CD4-positive, alpha-beta T cell treated with Interleukin-10 for 1 hour (primary cell): ENCODE data around the gene VWA3A.
"Not testable (repeated sequence)": the region's sequence is repeated elsewhere in the genome, so short reads cannot be mapped to it uniquely, and the experiment has no call there.

Experiments
- DNase-seq: peaks from one replicate; pipeline ENCODE4 v3.0.0-alpha.2; 2020

VWA3A gene, protein sequence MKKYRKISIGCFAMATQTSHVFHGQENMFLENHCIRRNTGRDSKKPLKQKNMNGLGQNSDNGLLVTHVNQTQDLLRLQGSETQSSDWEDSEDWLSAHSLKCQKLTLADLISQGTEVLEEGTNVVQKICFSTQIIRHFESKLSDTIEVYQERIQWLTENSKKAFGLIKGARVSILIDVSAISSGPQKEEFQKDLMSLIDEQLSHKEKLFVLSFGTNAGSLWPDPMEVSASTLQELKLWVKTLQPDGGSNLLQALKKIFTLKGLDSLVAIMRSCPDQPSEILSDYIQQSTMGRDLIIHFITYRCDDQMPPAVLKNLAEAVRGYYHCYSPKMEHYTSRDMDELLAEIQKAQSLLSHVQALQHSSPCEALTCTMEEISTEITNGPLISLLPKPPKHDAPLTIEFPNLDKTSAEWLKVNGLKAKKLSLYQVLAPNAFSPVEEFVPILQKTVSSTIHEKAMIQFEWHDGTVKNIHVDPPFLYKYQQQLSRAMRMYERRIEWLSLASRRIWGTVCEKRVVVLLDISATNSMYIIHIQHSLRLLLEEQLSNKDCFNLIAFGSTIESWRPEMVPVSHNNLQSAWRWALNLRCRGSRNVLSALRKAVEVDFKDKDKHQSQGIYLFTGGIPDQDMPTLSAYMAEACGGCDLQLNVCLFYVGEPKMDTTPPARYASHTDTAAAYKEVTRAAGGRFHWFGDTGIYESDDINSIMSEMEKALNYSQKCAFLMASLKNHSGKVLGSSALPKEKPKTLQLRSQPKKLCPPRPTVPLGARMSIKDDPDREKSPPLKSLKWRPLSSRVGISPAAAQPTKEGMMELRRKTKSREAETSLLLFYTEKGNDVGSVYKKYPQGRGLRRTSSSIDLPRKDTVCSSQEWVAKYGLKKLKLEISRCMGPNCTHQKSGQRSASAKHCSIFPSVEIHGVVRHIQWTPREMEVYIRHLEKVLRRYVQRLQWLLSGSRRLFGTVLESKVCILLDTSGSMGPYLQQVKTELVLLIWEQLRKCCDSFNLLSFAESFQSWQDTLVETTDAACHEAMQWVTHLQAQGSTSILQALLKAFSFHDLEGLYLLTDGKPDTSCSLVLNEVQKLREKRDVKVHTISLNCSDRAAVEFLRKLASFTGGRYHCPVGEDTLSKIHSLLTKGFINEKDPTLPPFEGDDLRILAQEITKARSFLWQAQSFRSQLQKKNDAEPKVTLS

DNA sequence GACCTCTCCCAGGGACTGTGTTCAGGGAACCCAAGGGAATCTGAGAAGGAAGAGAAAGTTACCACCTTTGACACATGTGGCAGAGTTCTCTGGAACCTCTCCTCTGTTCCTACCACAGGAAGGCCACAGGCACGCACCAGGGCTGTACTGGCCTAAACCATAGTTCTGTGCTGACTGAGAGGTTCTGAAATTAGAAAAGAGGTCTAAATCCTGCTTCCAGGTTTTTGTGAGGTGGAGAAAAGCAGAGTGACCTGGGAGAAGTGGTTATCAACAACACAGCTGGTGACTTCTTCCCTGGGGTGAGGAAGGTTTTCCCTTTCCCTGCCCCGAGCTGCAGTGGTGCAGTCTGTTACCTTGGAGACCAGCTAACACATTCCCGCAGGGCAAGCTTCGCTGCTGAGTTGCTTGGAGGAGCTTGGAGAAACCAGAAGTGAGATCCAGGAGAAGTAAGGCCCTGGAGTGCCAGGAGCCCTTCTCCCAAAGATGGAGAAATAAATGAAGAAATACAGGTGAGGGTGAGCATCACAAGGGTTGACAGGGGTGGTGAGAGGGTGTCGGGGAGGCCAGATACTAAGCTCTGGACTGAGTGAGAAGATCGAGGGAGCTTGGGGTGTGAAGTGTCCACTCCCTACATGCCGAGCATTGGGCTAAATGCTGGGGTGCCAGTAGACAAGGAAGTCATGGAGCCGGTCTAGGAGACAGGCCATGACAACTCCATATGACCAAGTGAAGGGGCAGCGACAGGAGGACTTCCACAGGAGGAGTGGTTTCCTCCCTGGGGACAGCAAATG lies at the start of gene VWA3A:
Gene VWA3A (plus strand): TSS at position 399 of the 791 bp plus-strand sequence. CDS start 97 bp downstream, at position 496.
- DNase-seq = no peak

- not testable (repeated sequence) for DNase-seq
Observed at GRCh38 chr16:22043882-22044281, 48.5 kb upstream of the VWA3A start.

DNA sequence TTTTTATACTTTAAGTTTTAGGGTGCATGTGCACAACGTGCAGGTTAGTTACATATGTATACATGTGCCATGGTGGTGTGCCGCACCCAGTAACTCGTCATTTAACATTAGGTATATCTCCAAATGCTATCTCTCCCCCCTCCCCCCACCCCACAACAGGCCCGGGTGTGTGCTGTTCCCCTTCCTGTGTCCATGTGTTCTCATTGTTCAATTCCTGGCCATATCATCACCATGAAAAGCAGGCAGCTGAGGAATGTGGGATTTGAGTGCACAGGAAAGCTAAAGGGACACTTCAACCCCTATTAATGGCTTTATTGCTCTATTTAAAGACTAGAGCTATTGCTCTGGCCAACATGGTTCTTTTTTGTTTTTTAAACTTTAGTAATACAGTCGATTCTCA lies 46.5 kb upstream of the VWA3A start:
- DNase-seq = not testable (repeated sequence)

DNA sequence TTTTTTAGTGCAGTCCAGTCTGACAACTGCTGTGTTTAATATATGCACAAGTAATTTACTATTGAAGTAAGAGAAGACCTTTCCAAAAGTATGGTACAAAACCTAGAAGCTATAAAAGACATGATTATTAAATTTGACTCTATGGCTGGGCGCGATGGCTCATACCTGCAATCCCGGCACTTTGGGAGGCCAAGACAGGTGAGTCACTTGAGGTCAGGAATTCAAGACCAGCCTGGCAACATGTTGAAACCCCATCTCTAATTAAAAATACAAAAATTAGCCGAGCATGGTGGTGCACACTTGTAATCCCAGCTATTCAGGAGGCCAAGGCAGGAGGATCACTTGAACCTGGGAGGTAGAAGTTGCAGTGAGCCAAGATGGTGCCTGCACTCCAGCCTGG lies 41.4 kb upstream of the VWA3A start:
- DNase-seq = no peak

- DNase-seq = no peak
Observed at GRCh38 chr16:22052980-22053379, 39.4 kb upstream of the VWA3A start.

DNA sequence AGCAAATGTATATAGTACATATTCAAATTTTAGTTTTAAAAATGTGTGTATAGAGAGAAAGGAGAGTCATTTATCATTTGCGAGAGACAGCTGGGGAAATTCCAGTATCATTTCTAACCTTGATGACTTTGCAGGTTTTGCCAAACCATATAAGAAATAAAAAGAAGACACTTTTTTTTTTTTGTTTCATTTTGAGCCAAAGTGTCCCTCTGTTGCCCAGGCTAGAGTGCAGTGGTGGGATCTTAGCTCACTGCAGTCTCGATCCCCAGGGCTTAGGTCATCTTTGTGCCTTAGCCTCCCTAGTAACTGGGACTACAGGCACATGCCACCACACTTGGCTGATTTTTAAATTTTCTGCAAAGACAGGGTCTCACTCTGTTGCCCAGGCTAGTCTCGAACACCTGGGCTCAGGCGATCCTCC lies 38.4 kb upstream of the VWA3A start:
- no peak for DNase-seq

GRCh38 chr16:22054847-22055590 lies 37.3 kb upstream of the VWA3A start:
- no peak for DNase-seq

- no peak for DNase-seq
Observed at GRCh38 chr16:22055881-22056280, 36.5 kb upstream of the VWA3A start.

DNA sequence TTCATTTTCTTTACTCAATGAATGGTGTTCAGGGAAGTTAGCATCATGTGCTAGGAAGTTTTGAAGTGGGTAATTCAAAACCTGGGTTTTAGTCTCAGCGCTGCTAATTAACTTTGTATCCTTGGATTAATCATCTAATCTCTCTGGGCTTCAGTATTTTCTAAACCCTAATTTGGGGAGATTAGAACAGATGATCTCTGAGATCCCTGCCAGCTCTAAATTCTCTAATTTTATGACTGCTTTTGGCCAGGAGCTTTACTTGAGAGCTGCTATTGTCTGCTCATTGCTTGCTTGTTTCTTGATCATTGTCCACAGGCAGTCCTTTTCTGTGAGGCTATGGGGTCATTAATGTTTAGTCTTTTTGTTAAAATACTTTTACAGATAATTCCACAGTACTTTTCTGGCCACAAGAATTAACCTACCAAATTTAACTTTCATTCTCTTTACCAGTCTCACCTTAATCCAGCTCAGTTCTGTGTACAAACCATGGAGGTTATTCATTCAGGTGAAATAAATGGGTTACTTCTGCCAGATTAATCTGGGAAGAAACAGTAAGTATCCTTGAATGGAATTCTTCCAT lies 28.4 kb upstream of the VWA3A start:
- no peak for DNase-seq

DNA sequence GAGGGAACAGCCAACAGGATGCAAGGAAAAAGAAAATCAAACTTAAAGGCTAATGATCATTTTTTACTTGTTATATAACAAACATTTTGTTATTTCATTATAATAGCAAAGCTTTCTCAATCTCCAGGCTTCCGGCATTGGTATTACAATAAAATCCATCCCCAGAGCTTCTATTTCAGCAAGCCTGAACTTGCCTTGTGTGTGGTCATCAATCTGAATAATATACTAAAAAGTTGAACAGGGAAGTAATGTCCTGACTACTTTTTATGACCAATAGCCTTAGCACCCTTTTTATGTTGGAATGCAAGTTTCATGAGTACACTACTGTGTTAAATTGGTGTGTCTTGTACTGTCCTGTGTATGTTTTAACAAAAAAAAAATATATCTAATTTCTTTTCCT lies 27.1 kb upstream of the VWA3A start:
- no peak for DNase-seq

DNA sequence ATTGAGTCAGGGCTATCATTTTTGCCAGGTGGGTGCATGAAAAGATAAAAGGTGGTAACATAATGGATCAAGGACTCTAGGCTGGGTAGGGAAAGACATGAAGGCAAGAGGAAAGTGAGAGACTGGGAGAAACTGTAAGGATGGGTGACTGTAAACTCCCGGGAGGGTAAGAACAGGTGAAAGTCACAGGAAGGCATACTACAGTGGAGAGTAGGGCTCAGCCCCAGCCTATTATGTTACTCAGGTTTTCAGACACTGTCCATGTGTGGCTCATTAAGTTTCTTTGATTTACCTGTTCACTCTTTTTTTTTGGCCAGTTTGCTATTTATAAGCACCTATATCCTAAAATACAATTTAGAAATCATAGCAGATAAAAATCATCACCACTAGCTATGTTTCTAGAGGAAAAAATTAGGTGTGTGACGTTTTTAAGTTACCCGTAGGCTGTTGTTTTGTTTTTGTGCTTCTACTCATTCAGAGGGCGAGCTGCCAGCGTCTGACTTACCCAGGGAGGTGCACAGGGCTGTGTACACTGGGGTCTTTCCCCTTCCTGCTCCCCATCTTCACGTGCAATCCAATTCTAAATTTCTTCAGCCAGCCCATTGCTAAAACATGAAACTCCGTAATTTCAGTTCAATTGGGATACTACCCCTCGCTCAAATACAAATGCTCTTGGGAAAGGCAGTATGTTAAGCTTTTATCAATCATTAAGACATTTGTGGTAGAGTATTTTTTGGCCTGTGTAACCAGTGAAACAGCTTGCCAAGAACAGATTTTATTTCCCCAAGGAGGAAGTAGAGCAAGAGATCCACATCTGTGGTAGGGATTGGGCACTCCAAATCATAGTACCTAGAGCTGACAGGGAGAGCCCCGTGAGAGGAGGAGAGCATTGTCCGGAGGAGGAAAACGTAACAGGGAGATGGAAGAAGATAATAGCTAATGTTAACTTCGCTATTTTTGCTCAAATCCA lies 21.7 kb upstream of the VWA3A start:
- DNase-seq = no peak

GRCh38 chr16:22071331-22071910 lies 20.9 kb upstream of the VWA3A start:
- no peak for DNase-seq

DNA sequence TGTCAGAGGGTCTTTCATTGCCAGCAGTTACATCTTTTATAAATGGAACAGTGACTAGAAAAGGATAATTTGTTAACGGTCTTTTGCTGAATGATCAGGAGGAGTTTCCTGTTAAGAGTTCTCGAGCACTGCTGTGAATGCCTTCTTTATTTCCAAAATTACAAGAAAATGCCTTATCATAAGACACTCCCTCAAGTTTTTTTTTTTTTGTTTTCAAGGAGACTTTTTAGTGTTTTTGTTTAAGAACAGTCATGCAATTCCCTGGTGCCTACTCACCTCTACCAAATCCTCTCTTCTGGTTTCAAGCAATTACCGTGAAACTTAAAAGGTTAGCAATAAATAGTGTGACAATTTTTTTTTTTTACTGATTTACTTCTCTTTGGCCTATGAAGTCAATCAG lies 19.0 kb upstream of the VWA3A start:
- no peak for DNase-seq

GRCh38 chr16:22075043-22075757 lies 17.1 kb upstream of the VWA3A start:
- DNase-seq = no peak

GRCh38 chr16:22075776-22076175 lies 16.6 kb upstream of the VWA3A start:
- DNase-seq = no peak

DNA sequence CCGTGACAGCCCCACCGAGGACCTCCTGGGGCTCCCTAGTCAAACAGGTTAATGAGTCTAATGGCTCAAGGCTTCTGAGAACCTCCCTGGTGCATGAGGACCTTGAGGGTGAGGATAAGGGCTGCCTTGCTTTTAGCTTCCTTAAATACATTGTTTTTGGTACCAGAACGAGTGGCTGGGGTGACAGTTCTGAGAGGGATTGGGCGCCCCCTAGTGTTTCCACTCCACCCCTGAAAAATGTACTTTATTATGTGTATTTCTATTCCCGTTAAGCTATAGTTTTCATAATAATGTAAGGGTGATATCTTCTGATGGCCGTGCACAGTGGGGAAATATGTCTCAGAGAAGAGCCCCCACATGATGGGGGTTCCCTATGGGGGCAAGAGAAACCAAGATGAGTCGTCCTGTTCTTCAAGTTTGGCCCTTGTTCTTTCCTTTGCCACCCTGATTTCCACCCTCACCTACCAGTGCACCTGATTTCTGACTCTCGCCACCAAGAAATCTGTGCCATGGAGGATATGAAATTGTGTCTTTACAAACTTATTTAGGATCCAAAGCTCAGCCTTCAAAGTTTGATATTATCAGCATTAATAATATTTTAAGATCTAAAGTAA lies 14.5 kb upstream of the VWA3A start:
- peak; percentile 76 for DNase-seq

DNA sequence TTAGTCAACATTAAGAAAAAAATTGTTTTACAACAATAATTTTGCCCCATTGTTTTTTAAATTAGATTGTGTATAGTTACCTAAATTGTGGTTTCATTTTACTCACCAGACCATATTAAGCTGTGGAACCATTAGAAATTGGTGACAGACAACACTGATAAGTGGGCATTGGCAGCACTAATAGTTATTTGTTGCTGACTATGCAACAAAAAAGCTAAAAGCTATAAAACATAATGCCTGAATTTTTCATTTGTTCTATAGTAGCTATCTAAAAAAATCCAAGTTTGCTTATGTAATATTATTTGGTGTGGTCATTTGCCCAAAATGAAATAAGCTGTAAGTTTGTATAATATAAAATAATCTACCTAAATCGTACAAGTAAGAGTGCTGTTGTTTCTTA lies 13.7 kb upstream of the VWA3A start:
- no peak for DNase-seq

DNA sequence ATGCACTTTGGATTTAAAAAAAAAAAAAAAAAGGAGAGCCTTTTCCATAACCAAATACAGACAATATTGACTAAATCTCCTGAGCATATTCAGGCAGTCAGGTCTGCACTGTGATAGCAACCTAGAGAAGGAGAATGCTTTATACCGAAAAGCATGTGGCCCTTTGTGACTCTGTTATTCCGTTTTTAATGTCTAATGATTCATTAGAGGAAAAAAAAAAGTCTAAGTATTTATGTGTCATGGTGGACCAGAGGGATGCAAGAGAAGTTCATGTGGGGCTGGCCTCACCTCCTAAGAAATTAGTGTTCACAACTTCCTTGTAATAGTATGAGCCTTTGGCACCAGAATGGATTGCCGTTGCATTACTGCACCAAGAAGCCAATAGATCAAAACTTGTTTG lies 11.3 kb upstream of the VWA3A start:
- no peak for DNase-seq

GRCh38 chr16:22086440-22086839 lies 5.9 kb upstream of the VWA3A start:
- DNase-seq = no peak
